Hepatocyte (in vitro differentiated cells): ENCODE measurements around the gene CASQ1.

Source experiments
- CTCF ChIP-seq: fragments of 200-600 bp; sonication (generic); IDR thresholded peaks from 2 replicates; pipeline ENCODE4 v1.5.1; 2016; ENCODE audit warnings: antibody characterized with exemption, mild to moderate bottlenecking; ENCODE audit not compliant: poor library complexity
- EZH2 ChIP-seq: fragments of 200-600 bp; sonication (generic); IDR thresholded peaks from 2 replicates; pipeline ENCODE4 v1.6.1; 2016; ENCODE audit warnings: antibody characterized with exemption, mild to moderate bottlenecking, borderline replicate concordance

- TF ChIP-seq CTCF (no peak), EZH2 (no peak)
These were observed 5.8 kb downstream of the CASQ1 start for GRCh38 chr1:160196143-160196542.
